Measurements from ENCODE around the gene HCFC1.
A peak's percentile ranks its signal among the peaks of the same experiment; 100 is the strongest.

HCFC1 gene

GRCh38 chrX:153971450-153972367 is at the start of gene HCFC1:
HCFC1 (minus strand) TSS chrX:153971818; CDS start chrX:153970840, 978 bp downstream.
- DNase-seq = peak; percentile 86

- no peak for DNase-seq
Measured at GRCh38 chrX:154021131-154021611, 49.6 kb upstream of the HCFC1 start.

GRCh38 chrX:154020536-154021115 is 49.0 kb upstream of the HCFC1 start:
- no peak for DNase-seq

DNA sequence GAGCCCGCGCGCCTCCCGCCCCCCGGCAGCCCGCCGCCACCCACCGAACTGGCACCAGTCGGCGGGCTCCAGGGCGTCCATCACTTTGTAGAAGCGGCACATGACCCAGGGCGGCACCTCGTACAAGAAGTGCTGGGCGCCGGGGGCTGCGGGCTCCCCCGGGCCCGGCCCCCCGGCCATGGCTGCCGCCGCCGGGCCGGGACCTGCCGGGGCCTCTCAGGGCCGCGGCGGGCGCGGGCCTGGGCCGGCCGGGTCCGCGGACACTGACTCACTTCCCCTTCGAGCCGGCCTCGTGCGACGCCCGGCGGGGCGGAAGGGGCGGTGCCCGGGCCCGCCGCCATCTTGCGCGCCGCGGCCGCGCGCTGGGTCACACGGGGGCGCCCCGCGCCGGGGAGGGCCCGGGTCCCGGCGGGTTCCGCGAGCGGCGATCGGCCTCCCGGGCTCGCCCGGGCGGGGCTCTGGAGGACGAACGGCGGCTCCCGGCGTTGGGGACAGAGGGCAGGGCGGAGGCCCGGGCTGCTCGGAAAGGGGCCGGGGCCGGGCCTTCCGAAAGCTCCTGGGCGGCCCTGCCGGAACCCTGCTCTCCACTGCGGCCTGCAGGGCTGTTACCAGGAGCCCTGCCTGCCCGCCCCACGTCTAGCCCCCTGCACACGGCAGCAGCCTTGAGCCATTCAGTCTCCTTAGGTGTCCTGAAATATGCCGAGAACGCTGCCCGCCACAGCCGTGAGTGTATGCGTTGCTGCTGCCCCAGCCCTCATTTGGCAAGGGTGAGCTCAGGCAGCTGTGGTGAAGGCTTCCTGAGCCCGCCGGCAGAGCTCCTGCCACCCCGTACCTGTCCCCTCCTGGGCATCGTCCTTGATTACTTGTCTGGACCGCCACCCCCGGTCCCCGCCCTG is 48.3 kb upstream of the HCFC1 start, which contains the start of gene IRAK1:
TSS of gene IRAK1 (minus strand) at position 270 of the 896 bp plus-strand sequence. CDS start at position 180, 90 bp downstream.
- no peak for DNase-seq

DNA sequence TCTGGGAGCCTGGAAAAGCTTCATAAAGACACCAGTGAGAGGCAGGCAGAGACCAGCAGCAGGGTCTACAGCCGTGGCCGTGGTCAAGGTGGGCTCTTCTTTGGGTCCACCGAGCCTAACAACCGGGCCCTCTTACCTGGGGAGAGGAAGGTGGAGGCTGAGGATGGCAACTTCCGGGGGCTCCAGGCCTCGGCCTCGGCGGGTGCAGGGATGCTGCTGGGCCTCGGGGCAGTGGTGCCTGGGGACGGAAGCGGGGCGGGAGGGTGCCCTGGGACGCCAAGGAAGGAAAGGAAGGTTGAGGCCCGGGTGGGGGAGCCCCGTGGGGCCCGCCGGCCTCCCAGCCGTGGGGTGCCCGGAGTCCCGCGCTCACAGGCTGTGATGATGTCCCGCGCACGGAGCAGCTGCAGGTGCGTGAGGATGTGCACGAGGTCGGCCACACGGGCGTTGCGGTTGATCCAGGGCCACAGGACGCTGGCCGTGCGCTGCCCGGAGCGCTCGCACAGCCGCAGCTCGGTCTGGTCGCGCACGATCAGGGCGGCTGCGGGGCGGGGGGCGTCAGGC is 47.5 kb upstream of the HCFC1 start:
- no peak for DNase-seq

DNA sequence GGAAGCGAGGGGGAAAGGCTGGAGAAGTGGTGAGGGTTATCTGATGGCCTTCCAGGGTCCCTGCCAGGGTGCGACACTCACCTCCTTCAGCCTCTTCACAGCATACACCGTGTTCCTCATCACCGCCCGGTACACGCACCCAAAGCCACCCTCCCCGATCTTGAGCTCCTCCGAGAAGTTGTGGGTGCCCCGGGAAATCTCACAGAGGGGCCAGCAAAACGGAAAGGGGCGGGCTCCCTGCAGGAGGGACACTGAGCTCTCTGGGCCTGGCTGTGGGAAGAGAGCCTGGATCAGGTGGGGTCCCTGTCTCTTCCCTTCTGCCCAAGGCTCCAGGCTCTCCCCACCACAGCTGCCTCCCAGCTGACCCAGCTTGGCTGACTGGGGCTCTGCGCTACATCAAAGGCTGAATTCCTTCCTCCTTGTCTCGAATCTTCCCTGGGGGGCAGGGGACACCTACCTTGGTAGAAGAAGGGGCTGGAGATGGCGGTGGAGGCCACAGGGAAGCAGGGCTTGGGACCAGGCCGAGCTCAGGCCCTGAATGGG is 47.0 kb upstream of the HCFC1 start:
- DNase-seq = no peak

- no peak for DNase-seq
Measured at GRCh38 chrX:154017766-154018517, 46.3 kb upstream of the HCFC1 start.

DNA sequence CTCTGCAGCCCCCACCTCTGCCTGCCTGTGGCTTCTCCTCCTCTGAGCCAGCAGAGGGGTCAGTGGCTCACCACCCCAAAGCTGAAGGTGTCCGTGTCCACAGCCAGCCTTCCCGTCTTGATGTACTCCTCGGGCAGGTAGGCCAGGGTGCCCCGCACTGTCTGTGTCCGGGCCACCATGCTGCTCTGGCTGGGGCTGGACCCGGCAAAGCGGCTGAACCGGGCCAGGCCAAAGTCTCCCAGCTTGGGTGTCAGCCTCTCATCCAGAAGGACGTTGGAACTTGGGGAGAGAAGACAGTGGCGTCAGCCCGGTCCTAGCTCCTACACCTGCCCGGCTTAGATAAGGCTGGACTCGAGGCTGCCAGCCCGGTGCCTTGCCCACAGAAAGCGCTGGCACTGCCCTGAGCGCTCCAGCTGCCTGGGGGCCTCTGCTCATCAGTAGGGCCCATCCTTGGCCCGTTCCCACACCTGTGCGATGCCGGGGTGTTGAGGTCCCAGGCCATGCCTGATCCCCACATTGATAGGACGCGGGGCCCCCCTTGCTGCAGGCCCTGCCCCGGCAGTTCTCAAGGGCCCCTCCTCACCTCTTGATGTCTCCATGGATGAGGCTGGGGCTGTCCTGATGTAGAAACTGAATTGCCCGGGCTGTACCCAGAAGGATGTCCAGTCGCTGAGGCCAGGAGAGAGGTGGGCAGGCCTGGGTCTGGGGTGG is 44.9 kb upstream of the HCFC1 start:
- DNase-seq = no peak

DNA sequence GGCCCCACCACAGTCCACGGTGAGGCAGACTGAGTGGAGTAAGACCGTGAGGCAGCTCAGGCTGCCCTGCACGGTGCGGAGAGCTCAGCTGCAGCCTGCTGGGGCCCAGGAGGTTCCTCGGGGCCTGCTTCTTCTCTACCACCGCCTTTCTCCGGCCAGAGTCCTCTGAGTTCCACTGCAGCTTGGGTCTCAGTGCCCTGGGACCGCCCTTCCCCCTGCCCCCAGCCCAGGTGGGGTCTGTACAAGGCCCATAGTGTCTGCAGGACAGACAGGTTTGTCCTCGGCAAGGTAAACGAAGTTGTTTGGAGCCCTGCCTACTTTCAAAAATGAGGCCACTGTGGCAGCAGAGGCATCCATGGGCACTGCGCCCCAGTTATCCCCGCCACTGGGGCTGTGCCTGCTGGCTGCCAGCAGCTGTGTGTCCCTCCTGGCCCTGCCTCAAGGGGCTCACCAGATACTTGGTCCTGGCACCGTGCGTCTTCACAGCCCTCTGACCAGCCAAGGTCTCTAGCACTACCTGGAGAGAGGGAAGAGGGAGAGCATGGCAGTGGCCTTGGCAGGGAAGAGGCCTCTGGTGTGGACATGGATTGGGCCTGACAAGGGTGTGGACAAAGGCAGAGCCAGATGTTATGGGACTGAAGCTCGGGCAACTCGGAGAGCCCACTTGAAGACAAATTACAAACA is 44.1 kb upstream of the HCFC1 start:
- DNase-seq = no peak

DNA sequence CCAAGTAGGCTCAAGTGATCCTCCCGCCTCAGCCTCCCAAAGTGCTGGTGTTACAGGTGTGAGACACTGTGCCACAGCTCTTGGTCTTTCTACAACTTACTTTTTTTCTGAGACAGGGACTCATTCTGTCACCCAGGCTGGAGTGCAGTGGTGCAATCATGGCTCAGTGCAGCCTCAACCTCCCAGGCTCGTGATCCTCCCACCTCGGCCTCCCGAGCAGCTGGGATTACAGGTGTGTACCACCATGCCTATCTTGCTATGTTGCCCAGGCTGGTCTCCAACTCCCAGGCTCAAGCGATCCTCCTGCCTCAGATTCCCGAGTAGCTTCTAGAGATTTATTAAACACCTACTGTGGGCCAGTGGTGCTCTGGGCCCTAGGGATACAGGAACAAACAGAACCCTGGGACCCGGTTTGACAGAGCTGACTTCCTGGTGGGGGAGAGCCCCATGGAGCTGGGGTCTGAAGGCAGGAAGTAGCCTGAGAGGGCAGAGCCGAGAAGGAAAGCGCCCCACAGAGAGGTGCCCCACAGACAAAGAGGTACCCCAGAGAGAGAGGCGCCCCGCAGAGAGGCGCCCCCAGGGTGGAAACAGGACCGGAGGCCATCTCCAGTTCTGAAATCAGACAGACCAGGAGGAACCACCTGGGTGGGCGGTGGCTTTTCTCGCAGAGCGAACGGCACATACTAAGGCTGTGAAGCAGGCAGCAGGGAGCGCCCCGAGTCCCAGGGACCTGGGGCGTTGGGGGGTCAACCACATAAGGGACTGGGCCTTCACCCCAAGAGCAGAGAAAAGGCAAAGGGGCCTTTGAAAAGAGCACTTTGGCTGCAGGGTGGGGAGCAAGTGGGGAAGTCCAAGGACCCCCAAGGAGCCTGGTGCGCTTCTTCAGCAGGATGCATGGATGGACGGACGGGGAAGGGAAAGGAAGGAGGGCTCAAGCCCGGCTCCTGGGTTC is 43.1 kb upstream of the HCFC1 start:
- DNase-seq = no peak

- DNase-seq = no peak
Measured at GRCh38 chrX:154013614-154014360, 42.2 kb upstream of the HCFC1 start.

DNA sequence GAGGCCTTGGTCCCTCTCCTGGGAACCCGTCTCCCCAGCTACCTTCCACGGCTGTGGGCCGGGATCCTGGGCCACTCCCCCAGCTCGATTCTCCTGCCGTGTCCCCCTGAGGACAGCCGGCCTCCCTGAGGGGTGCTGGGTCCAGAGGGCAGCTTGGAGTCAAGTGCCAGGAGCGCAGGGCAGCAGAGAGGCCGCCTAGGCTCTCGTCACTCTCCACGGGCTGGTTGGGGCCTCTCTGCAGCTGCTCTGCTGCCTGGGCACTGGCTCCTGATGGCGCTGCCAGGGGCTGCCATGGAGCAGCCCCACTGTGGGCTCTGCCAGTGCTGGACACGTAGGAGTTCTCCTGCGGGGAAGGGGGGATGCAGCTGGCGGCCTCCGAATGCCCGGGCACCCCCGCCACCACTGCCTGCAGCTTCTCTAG is 41.4 kb upstream of the HCFC1 start:
- DNase-seq = no peak

DNA sequence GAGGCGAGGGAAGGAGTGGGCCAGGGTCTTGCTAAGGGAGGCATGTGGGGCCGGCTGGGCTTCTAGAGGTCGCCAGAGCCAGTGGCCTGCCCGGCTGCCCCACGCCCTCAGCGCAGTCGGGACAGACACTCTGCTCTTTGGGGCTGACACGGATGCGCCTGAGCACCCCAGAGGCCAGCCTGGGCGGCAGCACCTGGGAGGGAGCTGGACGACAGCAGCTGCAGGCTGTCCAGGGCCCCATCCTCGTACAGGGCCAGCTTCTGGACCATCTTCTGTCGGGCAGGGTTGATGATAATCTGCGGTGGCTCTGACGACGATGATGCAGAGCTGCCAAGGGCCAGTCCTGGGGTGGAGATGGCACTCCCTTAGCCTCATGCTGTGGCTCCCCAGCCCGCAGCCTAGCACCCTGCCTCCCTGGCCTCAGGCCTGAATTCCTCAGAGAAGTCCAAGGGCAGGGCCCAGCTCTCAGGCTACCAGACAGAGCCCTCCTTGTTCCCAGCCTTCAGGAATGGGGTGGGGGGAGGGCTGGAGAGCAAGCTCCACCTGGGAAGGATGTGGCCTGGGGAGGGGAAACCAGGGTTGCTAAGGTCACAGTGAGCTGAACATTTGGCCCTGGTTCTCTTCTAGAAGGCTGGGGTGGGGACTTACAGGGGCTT is 40.8 kb upstream of the HCFC1 start:
- DNase-seq = no peak

DNA sequence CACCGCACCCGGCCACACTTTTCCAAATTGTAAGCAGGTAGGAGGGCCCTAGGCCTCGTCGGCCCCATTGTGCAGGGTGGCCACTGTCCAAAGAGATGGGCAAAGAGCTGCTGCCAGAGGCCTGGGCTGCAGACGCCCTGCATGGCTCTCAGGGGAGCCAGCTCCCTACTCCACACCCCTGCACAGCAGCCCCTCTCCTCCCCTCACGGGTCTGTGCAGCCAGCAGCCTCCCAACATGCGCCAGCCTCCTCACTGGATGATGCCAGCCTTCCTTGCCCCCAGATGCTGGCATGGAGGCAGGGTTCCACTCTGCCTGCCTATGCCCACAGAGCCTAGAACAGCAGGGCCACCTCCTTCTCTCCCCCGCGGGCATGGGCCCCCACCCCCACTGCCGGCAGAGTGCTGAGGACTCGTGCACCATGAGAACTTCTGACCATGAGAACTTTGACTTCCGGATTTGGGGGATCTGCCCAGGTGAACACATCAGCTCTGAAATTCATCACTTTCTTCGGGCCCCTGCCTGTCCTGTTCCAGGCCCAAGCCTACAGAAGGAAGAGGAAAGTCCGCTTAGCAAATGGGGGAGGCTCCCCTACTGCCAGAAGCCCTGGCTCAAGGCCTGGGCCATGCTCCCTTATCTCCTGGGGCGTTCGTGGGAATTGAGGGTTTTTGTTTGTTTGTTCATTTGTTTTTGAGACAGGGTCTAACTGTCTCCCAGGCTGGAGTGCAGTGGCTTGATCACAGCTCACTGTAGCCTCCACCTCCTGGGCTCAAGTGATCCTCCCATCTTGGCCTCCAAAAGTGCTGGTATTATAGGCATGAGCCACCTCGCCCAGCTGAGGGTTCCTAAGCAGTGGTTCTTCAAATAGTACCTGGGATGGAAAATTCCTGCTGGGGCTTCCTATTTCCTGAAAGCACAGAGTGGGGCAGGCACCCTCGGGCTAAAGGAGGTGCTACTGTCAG is 40.0 kb upstream of the HCFC1 start:
- DNase-seq = no peak

DNA sequence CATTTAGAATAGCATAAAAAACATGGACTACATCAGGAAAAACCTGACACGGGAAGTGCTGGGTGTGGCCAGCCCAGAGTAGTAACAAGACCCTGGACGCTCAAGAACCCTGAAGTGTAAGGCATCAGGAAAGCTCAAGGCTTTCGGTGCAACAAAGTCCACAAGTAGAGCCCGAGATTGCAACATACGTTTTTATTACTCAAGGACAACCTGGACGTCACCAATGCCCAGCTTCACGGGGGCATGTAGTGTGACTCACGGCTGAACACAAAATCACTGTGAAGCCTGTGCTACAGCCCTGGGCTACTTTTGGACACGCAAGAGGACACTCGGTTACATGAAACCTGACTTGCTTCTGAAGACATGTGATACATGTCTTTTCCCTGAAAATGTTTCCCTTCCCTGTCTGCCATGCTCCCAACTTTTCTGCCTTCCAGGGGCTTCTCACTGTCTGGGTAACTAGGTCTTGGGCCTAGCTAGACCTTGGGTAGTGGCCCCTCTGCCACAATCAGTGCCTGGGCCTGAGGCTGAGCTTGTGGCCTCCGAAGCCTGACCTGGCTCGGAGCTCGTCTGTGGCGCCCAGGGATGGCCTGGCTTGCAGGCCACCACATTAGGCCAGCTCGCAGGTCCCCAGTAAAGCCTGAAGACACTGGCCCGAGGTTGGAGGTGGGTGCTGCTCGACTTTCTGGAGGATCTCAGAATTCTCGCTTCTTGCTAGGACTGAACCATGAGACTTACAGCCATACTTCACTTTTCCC is 38.9 kb upstream of the HCFC1 start:
- DNase-seq = no peak

DNA sequence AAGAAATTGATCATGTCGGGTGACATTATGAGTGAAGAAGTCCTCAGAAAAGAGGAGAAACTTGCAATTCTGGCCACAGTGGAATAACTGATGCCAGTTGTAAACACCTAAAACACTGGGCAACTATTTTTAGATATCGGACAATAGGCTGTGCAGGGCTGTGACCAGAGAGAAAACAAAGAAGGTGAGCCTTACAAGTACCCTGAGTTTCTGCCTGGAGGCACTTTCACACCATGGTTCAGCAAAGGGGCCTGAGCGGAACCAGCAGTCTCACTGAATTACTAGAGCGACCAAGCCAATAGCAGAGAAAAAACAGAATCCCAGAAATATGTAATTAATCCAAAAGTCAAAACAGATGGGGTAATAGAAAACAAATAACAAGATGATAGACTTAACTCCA is 36.9 kb upstream of the HCFC1 start:
- DNase-seq = no peak

Measured in NCI-H1417 treated with DMSO at 0.1 percent for 48 hours (cell line).